Upper lobe of right lung (tissue), 1 donor: ENCODE data around the gene SHISAL2B. TPM values are rescaled to one million over a fixed set of nuclear protein-coding genes. Genes with fewer than 3 reads are reported as not detected.

Experiments
- ATAC-seq: fragments of 200-7000 bp; cut with Tn5 transposase; one replicate; pipeline ENCODE4 v1.9.1; 2020; ENCODE audit warnings: mild to moderate bottlenecking, moderate library complexity
- DNase-seq: peaks from one replicate; pipeline ENCODE4 v3.0.0-alpha.2; 2020
- H3K27ac ChIP-seq: fragments of 200-600 bp; one replicate; pipeline ENCODE4 v1.8.0; 2022
- H3K27me3 ChIP-seq: fragments of 200-600 bp; one replicate; pipeline ENCODE4 v1.8.0; 2022; ENCODE audit warnings: mild to moderate bottlenecking
- H3K36me3 ChIP-seq: fragments of 200-600 bp; one replicate; pipeline ENCODE4 v1.8.0; 2022
- H3K4me1 ChIP-seq: fragments of 200-600 bp; one replicate; pipeline ENCODE4 v1.8.0; 2022
- H3K4me3 ChIP-seq: fragments of 200-600 bp; one replicate; pipeline ENCODE4 v1.8.0; 2022; ENCODE audit warnings: mild to moderate bottlenecking
- H3K9me3 ChIP-seq: fragments of 200-600 bp; one replicate; pipeline ENCODE4 v1.8.0; 2022
- intact Hi-C: fragments of 100-400 bp; cut with DNase I; formaldehyde crosslinking; loops from one replicate; pipeline ENCODE4 v1.11.0; 2022
- total RNA-seq: library from RNA; stranded (reverse); fragmentation: NEBNext Ultra II Directional; extraction: Animal tissue kit (Norgen Biotek cat#: 25700); gene quantifications from one replicate; pipeline ENCODE4 v1.2.1, GENCODE V29; 2021
- TF ChIP-seq, protein P1 (sequence below): fragments of 200-600 bp; IDR thresholded peaks from one replicate; pipeline ENCODE4 v1.8.0; 2022; ENCODE audit warnings: antibody characterized with exemption
- donor health status: DM: no; HTN: yes; CAD: no; lungs with severe emphysema.

The SHISAL2B gene
- total RNA-seq, 1 donor from 2014 or later = not detected

DNA sequence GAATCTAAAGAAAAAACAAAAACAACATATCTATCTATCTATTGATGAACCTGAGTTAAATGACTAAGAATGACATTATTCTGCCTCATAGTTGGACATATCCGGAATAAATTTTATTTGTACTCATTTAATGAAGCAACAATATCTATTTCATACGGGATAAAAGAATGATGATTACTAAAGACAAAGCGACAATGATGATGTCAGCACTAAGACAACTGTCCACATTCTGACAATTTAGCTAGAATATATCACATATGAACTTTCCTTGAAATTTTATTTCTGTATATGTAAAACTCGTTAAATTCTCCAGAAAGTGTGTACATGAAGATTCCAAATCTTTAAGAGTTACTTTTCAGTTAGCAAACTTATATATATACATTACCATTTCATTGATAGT lies 23.2 kb upstream of the SHISAL2B start:
- H3K4me1 ChIP-seq = no peaks in the 10 kb centered on the region
- no peaks in the 10 kb centered on the region for H3K9me3 ChIP-seq
- intact Hi-C loops = no loop called here
- no peak overlapping the region for H3K4me3 ChIP-seq
- DNase-seq (no peak), ATAC-seq (no peak)
- TF ChIP-seq, protein P1, sequence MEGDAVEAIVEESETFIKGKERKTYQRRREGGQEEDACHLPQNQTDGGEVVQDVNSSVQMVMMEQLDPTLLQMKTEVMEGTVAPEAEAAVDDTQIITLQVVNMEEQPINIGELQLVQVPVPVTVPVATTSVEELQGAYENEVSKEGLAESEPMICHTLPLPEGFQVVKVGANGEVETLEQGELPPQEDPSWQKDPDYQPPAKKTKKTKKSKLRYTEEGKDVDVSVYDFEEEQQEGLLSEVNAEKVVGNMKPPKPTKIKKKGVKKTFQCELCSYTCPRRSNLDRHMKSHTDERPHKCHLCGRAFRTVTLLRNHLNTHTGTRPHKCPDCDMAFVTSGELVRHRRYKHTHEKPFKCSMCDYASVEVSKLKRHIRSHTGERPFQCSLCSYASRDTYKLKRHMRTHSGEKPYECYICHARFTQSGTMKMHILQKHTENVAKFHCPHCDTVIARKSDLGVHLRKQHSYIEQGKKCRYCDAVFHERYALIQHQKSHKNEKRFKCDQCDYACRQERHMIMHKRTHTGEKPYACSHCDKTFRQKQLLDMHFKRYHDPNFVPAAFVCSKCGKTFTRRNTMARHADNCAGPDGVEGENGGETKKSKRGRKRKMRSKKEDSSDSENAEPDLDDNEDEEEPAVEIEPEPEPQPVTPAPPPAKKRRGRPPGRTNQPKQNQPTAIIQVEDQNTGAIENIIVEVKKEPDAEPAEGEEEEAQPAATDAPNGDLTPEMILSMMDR = no peak
- H3K36me3 ChIP-seq = no peaks in the 10 kb centered on the region
- no peaks in the 10 kb centered on the region for H3K27me3 ChIP-seq
- no peak overlapping the region for H3K27ac ChIP-seq

DNA sequence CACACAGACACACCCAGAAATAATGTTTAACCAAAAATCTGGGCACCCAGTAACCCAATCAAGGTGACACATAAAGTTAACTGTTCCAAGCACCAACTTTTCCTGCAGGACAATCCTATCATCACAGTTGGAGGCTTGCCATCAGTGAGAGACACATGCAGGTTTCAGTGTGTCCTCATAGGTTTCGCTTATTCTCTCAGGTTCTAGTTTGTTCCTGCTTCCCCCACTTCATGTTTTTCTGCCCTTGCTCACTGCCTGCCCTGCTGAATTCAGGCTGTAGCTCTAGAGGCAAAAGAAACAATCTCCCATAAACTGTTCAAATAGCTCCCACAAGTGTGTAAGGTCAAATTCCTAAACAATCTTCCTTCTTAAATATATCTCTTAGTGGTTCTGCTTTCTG lies 20.0 kb upstream of the SHISAL2B start:
- ATAC-seq (no peak), DNase-seq (no peak)
- TF ChIP-seq, protein P1 = no peak
- Histone ChIP-seq H3K27me3 (no peaks in the 10 kb centered on the region), H3K27ac (no peak overlapping the region), H3K4me1 (no peaks in the 10 kb centered on the region), H3K36me3 (no peaks in the 10 kb centered on the region), H3K4me3 (no peak overlapping the region), H3K9me3 (no peaks in the 10 kb centered on the region)
- intact Hi-C loops = no loop called here

DNA sequence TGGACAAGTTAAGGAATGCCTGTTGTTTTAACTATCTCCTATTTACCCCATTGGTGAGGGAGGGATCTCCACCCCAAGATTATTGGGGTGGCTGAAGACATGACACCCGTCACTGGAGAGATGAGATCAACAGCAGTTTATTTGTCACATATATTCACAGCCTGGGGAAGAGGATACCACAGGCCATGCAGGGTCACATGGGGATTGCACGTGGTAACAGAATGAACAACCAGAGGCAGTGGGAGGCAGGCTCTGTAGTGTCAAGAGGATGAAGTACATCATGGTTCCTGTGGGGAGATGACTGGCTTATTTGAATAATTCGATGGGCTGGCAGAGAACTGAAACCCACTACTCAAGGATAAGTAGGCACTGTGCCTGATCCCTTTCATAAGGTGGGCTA lies 18.6 kb upstream of the SHISAL2B start:
- no peak for DNase-seq
- Histone ChIP-seq H3K27me3 (no peaks in the 10 kb centered on the region), H3K4me1 (no peaks in the 10 kb centered on the region), H3K4me3 (no peak overlapping the region), H3K36me3 (no peaks in the 10 kb centered on the region), H3K27ac (no peak overlapping the region), H3K9me3 (no peaks in the 10 kb centered on the region)
- TF ChIP-seq, protein P1 = no peak
- intact Hi-C loops = no loop called here
- no peak for ATAC-seq

DNA sequence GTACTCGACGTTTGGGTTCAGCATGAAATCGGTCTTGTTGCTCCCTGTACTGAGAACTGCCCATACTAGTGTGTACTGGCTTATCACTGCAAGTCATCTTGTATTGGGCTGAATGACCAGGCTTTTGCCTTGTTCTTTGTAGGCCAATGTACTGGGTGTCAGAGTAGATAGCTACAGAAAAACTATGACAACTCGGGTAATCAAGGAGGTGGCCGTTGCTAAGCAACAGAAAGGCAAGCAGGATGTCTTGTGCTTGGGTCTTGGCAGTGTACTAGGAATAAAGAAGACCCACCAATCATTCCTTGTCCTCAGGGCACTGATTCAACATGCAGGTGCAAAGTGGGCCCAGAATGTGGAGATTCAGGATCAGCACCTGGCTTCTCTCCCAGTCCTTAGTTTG lies 11.9 kb upstream of the SHISAL2B start:
- H3K4me1 ChIP-seq = no peaks in the 10 kb centered on the region
- no peaks in the 10 kb centered on the region for H3K36me3 ChIP-seq
- no peak overlapping the region for H3K27ac ChIP-seq
- ATAC-seq (no peak), DNase-seq (no peak)
- intact Hi-C loops = no loop called here
- H3K4me3 ChIP-seq = no peak overlapping the region
- no peaks in the 10 kb centered on the region for H3K27me3 ChIP-seq
- TF ChIP-seq, protein P1 = no peak
- H3K9me3 ChIP-seq = no peaks in the 10 kb centered on the region

DNA sequence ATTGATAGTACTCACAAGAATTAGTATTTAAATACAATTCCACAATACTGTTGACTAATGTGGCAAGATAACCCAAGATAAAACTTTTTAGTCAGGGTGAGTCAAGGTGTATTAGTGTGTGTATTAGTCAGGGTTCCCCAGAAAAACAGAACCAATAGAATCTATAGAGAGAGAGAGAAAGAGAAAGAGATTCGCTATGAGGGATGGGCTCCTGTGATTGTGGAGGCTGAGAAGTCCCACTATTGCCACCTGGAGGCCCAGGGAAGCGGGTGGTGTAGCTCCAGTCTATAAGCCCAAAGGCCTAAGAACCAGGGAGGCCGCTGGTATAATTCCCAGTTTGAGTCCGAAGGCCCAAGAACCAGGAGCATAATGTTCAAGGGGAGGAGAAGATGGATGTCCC lies 10.0 kb upstream of the SHISAL2B start:
- no peak for ATAC-seq
- no peak for DNase-seq
- no peaks in the 10 kb centered on the region for H3K9me3 ChIP-seq
- no peaks in the 10 kb centered on the region for H3K36me3 ChIP-seq
- TF ChIP-seq, protein P1 = no peak
- H3K27ac ChIP-seq = no peak overlapping the region
- intact Hi-C loops = no loop called here
- no peak overlapping the region for H3K4me3 ChIP-seq
- no peaks in the 10 kb centered on the region for H3K4me1 ChIP-seq
- no peaks in the 10 kb centered on the region for H3K27me3 ChIP-seq

DNA sequence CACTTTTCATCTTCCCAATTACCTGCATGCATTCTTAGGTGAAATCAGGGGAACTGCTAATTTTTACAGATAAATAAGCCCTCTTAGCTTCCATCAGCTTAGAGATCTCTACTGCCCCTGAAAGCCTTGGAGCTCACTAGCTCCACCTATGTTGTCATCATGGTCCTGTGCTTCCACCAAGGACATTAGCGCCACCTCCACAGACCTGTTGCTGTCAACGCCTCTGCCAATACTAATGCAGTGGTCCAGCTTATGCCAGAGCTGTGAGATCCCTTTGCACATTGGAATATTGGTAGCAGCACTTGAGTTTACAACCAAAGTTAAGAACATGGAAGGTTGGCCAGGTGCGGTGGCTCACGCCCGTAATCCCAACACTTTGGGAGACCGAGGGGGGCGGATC lies 7.7 kb upstream of the SHISAL2B start:
- H3K27me3 ChIP-seq = no peaks in the 10 kb centered on the region
- TF ChIP-seq, protein P1 = no peak
- no peak for ATAC-seq

More for the DNA sequence above, 7.7 kb upstream of the SHISAL2B start:
- DNase-seq = no peak
- Histone ChIP-seq H3K4me1 (no peaks in the 10 kb centered on the region), H3K27ac (no peak overlapping the region), H3K36me3 (no peaks in the 10 kb centered on the region), H3K4me3 (no peak overlapping the region), H3K9me3 (no peaks in the 10 kb centered on the region)
- intact Hi-C loops = no loop called here
